ENCODE measurements around the gene ASTN2. TPM values are rescaled to one million over a fixed set of nuclear protein-coding genes. Genes with fewer than 3 reads are reported as not detected.
A peak's percentile ranks its signal among the peaks of the same experiment; 100 is the strongest.

ASTN2 gene
- total and polyA plus RNA-seq, 7 donors, result 0.60 to 7.5 (median 2.2) TPM

GRCh38 chr9:116616304-116616914 is 798.4 kb downstream of the ASTN2 start:
- intact Hi-C loops (cut with DNase I), result no loop called here
- WGBS, 2 donors, result 18 to 66% methylated on average over 5 of the region's 5 CpGs
- H3K4me1 ChIP-seq, result no peaks in the 10 kb centered on the region
- no peaks in the 10 kb centered on the region for H3K9me3 ChIP-seq
- no peak for DNase-seq
- no peak for TF ChIP-seq POLR2A (IDR thresholded peaks at IDR 0.05)
- TF ChIP-seq CTCF (IDR thresholded peaks at IDR 0.05), result no peak
- TF ChIP-seq EP300 (IDR thresholded peaks at IDR 0.05), result no peak
- no peak overlapping the region for H3K4me3 ChIP-seq
- H3K27me3 ChIP-seq, result no peaks in the 10 kb centered on the region
- no peaks in the 10 kb centered on the region for H3K36me3 ChIP-seq
- H3K27ac ChIP-seq, result no peak overlapping the region

- Histone ChIP-seq H3K4me1 (no peaks in the 10 kb centered on the region), H3K36me3 (no peaks in the 10 kb centered on the region), H3K9me3 (peaks cover 0 to 2% (median 0%) of the 10 kb centered on the region in 4 donors), H3K27me3 (no peaks in the 10 kb centered on the region), H3K27ac (no peak overlapping the region), H3K4me3 (no peak overlapping the region)
- WGBS, 2 donors, result 93 to 96% methylated on average over 1 of the region's 1 CpG
- intact Hi-C loops (cut with DNase I), result no loop called here
- DNase-seq, result no peak
- TF ChIP-seq CTCF (IDR thresholded peaks at IDR 0.05) (no peak), EP300 (IDR thresholded peaks at IDR 0.05) (no peak), POLR2AphosphoS5 (IDR thresholded peaks at IDR 0.05) (no peak), POLR2A (IDR thresholded peaks at IDR 0.05) (no peak)
Measured at GRCh38 chr9:116608064-116608463, 806.8 kb downstream of the ASTN2 start.

DNA sequence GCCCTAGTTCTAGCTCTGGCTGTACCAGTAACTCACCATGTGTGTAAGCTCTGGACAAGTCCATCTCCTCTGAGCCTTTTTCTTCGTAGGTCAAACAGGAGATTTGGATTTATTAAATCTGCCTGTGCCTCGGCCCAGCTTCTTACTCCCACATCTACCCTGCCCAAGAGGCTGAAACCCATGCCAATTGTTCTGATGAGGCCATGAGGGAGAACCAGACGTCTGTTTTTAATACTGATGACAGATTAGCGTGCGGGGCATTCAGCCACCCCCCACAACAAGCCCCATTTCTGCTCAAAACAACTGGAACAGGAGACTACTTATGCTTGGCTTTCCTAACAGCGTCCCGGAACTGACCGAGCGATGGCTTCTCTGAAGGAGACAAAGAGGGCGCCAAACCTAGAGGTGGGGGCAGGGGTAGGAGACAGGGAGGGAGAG is 808.9 kb downstream of the ASTN2 start:
- Histone ChIP-seq H3K27ac (no peak overlapping the region), H3K9me3 (peaks cover 0 to 2% (median 0%) of the 10 kb centered on the region in 4 donors), H3K4me1 (no peaks in the 10 kb centered on the region), H3K27me3 (no peaks in the 10 kb centered on the region), H3K4me3 (no peak overlapping the region), H3K36me3 (no peaks in the 10 kb centered on the region)
- intact Hi-C loops (cut with DNase I), result no loop called here
- no peak for DNase-seq
- TF ChIP-seq POLR2AphosphoS5 (IDR thresholded peaks at IDR 0.05) (peak in 1 of 4 donors; percentile 5), CTCF (IDR thresholded peaks at IDR 0.05) (no peak)
- WGBS, 2 donors, result 90 to 93% methylated on average over 10 of the region's 10 CpGs

- H3K9me3 ChIP-seq, result no peaks in the 10 kb centered on the region
- 92 to 93% methylated on average over 3 of the region's 3 CpGs for WGBS, 2 donors
- no peak for TF ChIP-seq EP300 (IDR thresholded peaks at IDR 0.05)
- TF ChIP-seq POLR2A (IDR thresholded peaks at IDR 0.05), result no peak
- TF ChIP-seq POLR2AphosphoS5 (IDR thresholded peaks at IDR 0.05), result no peak
- no peak for TF ChIP-seq CTCF (IDR thresholded peaks at IDR 0.05)
Measured at GRCh38 chr9:116605060-116605459, 809.8 kb downstream of the ASTN2 start.

DNA sequence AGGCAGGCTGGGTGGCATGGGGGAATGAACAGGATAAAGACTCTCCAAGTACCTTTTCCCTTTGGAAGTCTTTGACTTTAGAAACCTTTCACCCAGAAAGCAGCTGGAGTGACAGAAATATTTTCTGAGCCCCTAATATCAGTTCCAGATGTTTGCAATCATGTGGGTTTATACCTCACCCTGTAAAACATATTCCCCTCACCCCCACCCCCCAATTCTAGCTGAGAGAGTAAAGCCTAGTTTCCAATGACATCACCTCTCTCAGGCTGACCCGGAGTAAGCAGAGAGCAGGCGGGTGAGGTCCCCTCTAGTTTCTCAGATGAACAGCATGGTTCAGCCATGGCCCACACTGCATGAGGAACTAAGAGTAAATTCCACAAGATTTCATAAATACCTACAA is 810.6 kb downstream of the ASTN2 start:
- no peaks in the 10 kb centered on the region for H3K9me3 ChIP-seq
- intact Hi-C loops (cut with DNase I), result no loop called here
- no peak overlapping the region for H3K27ac ChIP-seq
- H3K4me3 ChIP-seq, result no peak overlapping the region
- no peak for TF ChIP-seq CTCF (IDR thresholded peaks at IDR 0.05)
- TF ChIP-seq EP300 (IDR thresholded peaks at IDR 0.05), result no peak
- no peak for TF ChIP-seq POLR2A (IDR thresholded peaks at IDR 0.05)
- TF ChIP-seq POLR2AphosphoS5 (IDR thresholded peaks at IDR 0.05), result no peak
- DNase-seq, result no peak
- no peaks in the 10 kb centered on the region for H3K4me1 ChIP-seq
- WGBS, 2 donors, result 90 to 98% methylated on average over 2 of the region's 2 CpGs
- H3K27me3 ChIP-seq, result no peaks in the 10 kb centered on the region
- H3K36me3 ChIP-seq, result no peaks in the 10 kb centered on the region

More at GRCh38 chr9:116605060-116605459, 809.8 kb downstream of the ASTN2 start:
- no peaks in the 10 kb centered on the region for H3K36me3 ChIP-seq
- no peak overlapping the region for H3K4me3 ChIP-seq
- H3K4me1 ChIP-seq, result no peaks in the 10 kb centered on the region
- H3K27ac ChIP-seq, result no peak overlapping the region
- no peak for DNase-seq
- intact Hi-C loops (cut with DNase I), result no loop called here
- H3K27me3 ChIP-seq, result no peaks in the 10 kb centered on the region

Measured in sigmoid colon (tissue), 7 donors.